MCF 10A (cell line): ENCODE data around the gene ASPG. TPM values are rescaled to one million over a fixed set of nuclear protein-coding genes. Genes with fewer than 3 reads are reported as not detected.

Source experiments
- BruUV-seq: library from RNA; stranded (reverse); fragments of 400-500 nt; replicated peaks from 2 replicates; lab custom pipeline; 2021; lab: Mats Ljungman, UMichigan
- CTCF ChIA-PET: fragments of 300-600 bp; sonication (Branson Sonifier 250); formaldehyde crosslinking; extraction: SDS; loops from one replicate; lab custom pipeline; 2021; ENCODE audit warnings: antibody characterized with exemption, inconsistent platforms; lab: Yijun Ruan, JAX
- POLR2A ChIA-PET: fragments of 300-600, 350-650 bp; sonication (Branson Sonifier 250); formaldehyde crosslinking; extraction: SDS; loops from one replicate; lab custom pipeline; 2020; ENCODE audit warnings: antibody characterized with exemption, inconsistent platforms; lab: Yijun Ruan, JAX
- DNase-seq: peaks from one replicate; pipeline ENCODE4 v3.0.0-alpha.2; 2018; ENCODE audit not compliant: unreplicated experiment
- H3K27ac Mint-ChIP-seq: one replicate; pipeline ENCODE4 v1.8.0; 2022; ENCODE audit warnings: mild to moderate bottlenecking, low read depth, mixed read lengths; ENCODE audit not compliant: unreplicated experiment
- H3K27me3 Mint-ChIP-seq: one replicate; pipeline ENCODE4 v1.8.0; 2022; ENCODE audit warnings: mixed read lengths; ENCODE audit not compliant: insufficient read depth, unreplicated experiment
- H3K36me3 Mint-ChIP-seq: one replicate; pipeline ENCODE4 v1.8.0; 2022; ENCODE audit warnings: mild to moderate bottlenecking, moderate library complexity, mixed read lengths; ENCODE audit not compliant: insufficient read depth, unreplicated experiment
- H3K4me1 Mint-ChIP-seq: one replicate; pipeline ENCODE4 v1.8.0; 2022; ENCODE audit warnings: mixed read lengths; ENCODE audit not compliant: insufficient read depth, unreplicated experiment
- H3K4me3 Mint-ChIP-seq: one replicate; pipeline ENCODE4 v1.8.0; 2022; ENCODE audit warnings: mild to moderate bottlenecking, moderate library complexity, mixed read lengths; ENCODE audit not compliant: unreplicated experiment
- H3K9me3 Mint-ChIP-seq: one replicate; pipeline ENCODE4 v1.8.0; 2022; ENCODE audit warnings: mixed read lengths; ENCODE audit not compliant: unreplicated experiment
- intact Hi-C: fragments of 100-400 bp; cut with micrococcal nuclease; formaldehyde crosslinking; loops from 2 replicates; pipeline ENCODE4 v1.14.1; 2022
- total RNA-seq: library from RNA; stranded (reverse); gene quantifications from 2 replicates; pipeline ENCODE4 v1.2.3, GENCODE V29; 2022
- TF ChIP-seq, protein P1 (sequence below): fragments of 200-600 bp; IDR thresholded peaks from one replicate; pipeline ENCODE4 v1.8.0; 2022; ENCODE audit warnings: antibody characterized with exemption, mild to moderate bottlenecking; ENCODE audit not compliant: unreplicated experiment

Gene ASPG
- total RNA-seq, 1 experiment from 2014 or later = 0.12 TPM

GRCh38 chr14:104143521-104144452, 58.3 kb downstream of the ASPG start:
- Mint-ChIP-seq H3K9me3 (no peaks in the 10 kb centered on the region), H3K4me3 (no peak overlapping the region), H3K4me1 (no peaks in the 10 kb centered on the region), H3K27me3 (peaks cover 42% of the 10 kb centered on the region), H3K27ac (no peak overlapping the region), H3K36me3 (no peaks in the 10 kb centered on the region)
- no TSS peak for BruUV-seq
- TF ChIP-seq, protein P1, sequence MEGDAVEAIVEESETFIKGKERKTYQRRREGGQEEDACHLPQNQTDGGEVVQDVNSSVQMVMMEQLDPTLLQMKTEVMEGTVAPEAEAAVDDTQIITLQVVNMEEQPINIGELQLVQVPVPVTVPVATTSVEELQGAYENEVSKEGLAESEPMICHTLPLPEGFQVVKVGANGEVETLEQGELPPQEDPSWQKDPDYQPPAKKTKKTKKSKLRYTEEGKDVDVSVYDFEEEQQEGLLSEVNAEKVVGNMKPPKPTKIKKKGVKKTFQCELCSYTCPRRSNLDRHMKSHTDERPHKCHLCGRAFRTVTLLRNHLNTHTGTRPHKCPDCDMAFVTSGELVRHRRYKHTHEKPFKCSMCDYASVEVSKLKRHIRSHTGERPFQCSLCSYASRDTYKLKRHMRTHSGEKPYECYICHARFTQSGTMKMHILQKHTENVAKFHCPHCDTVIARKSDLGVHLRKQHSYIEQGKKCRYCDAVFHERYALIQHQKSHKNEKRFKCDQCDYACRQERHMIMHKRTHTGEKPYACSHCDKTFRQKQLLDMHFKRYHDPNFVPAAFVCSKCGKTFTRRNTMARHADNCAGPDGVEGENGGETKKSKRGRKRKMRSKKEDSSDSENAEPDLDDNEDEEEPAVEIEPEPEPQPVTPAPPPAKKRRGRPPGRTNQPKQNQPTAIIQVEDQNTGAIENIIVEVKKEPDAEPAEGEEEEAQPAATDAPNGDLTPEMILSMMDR = no peak
- ChIA-PET CTCF (interaction anchor here (0.6 to 1.9 kb wide), 5 partner anchors 51 to 1338 kb away, joined by 3 to 12 read pairs (median 4); no protein-coding TSS in a partner anchor), POLR2A (interaction anchor here (0.6 kb wide), 1 partner anchor 402 kb away, joined by 3 read pairs; no protein-coding TSS in a partner anchor)
- intact Hi-C loops = no loop called here
- DNase-seq = no peak

DNA sequence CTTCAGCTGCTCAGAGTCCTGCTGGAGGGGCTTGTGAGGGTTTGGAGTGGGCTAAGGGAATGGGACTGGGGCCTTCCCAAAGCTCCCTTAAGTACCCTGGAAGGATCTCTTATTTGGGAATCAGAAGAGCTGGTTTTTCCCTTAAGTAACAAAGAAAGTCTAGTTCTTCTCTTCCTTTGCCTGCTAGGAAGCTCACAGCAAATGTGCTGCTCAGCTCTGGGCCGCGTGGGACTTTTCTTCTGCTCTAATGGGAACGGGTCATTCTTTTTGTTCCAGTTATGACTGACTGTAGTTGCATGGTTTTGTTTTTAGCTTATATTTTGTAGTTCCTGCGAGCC, 58.9 kb downstream of the ASPG start:
- ChIA-PET POLR2A (interaction anchor here (0.6 kb wide), 1 partner anchor 401 kb away, joined by 3 read pairs; no protein-coding TSS in a partner anchor), CTCF (interaction anchor here (0.6 to 1.2 kb wide), 3 partner anchors 52 to 1337 kb away, joined by 3 to 4 read pairs (median 3); no protein-coding TSS in a partner anchor)
- DNase-seq = no peak
- Mint-ChIP-seq H3K4me3 (no peak overlapping the region), H3K27ac (no peak overlapping the region), H3K27me3 (peaks cover 42% of the 10 kb centered on the region), H3K9me3 (no peaks in the 10 kb centered on the region), H3K36me3 (no peaks in the 10 kb centered on the region), H3K4me1 (no peaks in the 10 kb centered on the region)
- intact Hi-C loops = no loop called here
- TF ChIP-seq, protein P1 = no peak
- no TSS peak for BruUV-seq

DNA sequence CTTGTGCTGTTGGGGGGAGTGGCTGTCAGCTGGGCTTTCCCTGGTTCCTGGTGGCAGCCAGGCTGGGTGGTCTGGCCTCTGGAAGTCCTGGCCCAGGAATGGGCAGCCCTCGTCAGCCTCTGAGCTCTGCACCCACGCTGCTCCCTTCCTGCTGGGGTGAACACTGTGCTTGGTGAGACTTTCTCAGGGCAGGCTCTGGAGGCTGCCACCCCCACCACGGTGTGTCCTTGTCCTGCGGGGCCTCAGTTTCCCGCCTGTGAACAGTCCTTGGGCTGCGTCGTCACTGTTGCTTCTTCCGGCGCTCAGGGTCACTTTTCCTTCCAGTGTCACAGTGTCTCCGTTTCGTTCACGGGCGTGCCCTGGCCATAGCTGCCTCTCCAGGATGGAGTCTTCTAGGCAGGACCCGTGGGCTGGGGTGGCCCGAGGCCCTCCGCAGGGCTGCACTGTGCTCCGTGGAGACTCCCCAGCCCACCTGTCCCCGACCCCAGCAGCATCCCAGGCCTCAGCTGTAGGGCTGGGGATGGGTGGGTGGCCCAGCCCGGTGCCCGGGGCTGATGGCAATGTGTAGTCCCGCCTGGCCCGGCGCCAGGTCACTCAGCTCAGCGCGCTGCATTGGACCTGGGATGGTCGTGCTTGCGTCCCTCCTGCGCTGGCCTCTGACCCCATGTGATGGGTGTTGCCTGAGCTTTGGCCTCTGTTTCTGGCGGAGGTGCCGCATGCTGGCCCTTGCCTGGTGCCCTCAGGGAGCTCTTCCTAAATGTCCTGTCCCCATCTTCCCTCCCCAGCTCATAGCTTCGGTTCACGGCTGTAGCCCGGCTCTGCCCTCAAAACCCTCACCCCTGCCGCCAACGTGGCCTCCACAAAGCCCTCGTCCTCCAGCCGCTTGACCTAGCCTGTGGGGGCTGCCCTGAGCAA, 59.7 kb downstream of the ASPG start:
- Mint-ChIP-seq H3K36me3 (no peaks in the 10 kb centered on the region), H3K4me3 (no peak overlapping the region), H3K27ac (no peak overlapping the region), H3K27me3 (peaks cover 42% of the 10 kb centered on the region), H3K4me1 (no peaks in the 10 kb centered on the region), H3K9me3 (no peaks in the 10 kb centered on the region)
- DNase-seq = no peak
- intact Hi-C loops = no loop called here
- TF ChIP-seq, protein P1 = no peak
- ChIA-PET POLR2A (no interaction called here), CTCF (interaction anchor here (0.6 to 1.2 kb wide), 3 partner anchors 52 to 1336 kb away, joined by 3 to 4 read pairs (median 3); no protein-coding TSS in a partner anchor)
- no TSS peak for BruUV-seq
